Calu3 (cell line): ENCODE data around the gene ZNF579. TPM values are rescaled to one million over a fixed set of nuclear protein-coding genes. Genes with fewer than 3 reads are reported as not detected.
A peak's percentile ranks its signal among the peaks of the same experiment; 100 is the strongest.

Experiments
- BruUV-seq: library from RNA; stranded (reverse); fragments of 400-500 nt; replicated peaks from 2 replicates; lab custom pipeline; 2021; lab: Mats Ljungman, UMichigan
- CTCF ChIA-PET: fragments of 300-600 bp; sonication (Branson Sonifier 250); formaldehyde crosslinking; loops from one replicate; lab custom pipeline; 2022; ENCODE audit warnings: antibody characterized with exemption; lab: Charles Lee
- DNase-seq: peaks from one replicate; pipeline ENCODE4 v3.0.0; 2022
- H3K27ac Mint-ChIP-seq: one replicate; pipeline ENCODE4 v1.8.0; 2022; ENCODE audit warnings: mixed read lengths; ENCODE audit not compliant: unreplicated experiment
- H3K27me3 Mint-ChIP-seq: one replicate; pipeline ENCODE4 v1.8.0; 2022; ENCODE audit warnings: mixed read lengths; ENCODE audit not compliant: unreplicated experiment
- H3K36me3 Mint-ChIP-seq: one replicate; pipeline ENCODE4 v1.8.0; 2022; ENCODE audit warnings: mild to moderate bottlenecking, moderate library complexity, mixed read lengths; ENCODE audit not compliant: insufficient read depth, unreplicated experiment
- H3K4me1 Mint-ChIP-seq: one replicate; pipeline ENCODE4 v1.8.0; 2022; ENCODE audit warnings: mild to moderate bottlenecking, low read depth, mixed read lengths; ENCODE audit not compliant: unreplicated experiment
- H3K4me3 Mint-ChIP-seq: one replicate; pipeline ENCODE4 v1.8.0; 2022; ENCODE audit warnings: mild to moderate bottlenecking, low read depth, moderate library complexity, mixed read lengths; ENCODE audit not compliant: unreplicated experiment
- H3K9me3 Mint-ChIP-seq: one replicate; pipeline ENCODE4 v1.8.0; 2022; ENCODE audit warnings: low read depth, mixed read lengths; ENCODE audit not compliant: unreplicated experiment
- intact Hi-C: fragments of 100-400 bp; cut with micrococcal nuclease; formaldehyde crosslinking; loops from one replicate; pipeline ENCODE4 v1.10.0; 2022; ENCODE audit not compliant: unreplicated experiment
- total RNA-seq: library from RNA; stranded (reverse); gene quantifications from 2 replicates; pipeline ENCODE4 v1.2.3, GENCODE V29; 2022
- TF ChIP-seq, protein P1 (sequence below): fragments of 200-600 bp; IDR thresholded peaks from one replicate; pipeline ENCODE4 v1.8.0; 2022; ENCODE audit warnings: antibody characterized with exemption; ENCODE audit not compliant: unreplicated experiment

Gene ZNF579
- total RNA-seq, 1 experiment from 2014 or later = 29.8 TPM

DNA sequence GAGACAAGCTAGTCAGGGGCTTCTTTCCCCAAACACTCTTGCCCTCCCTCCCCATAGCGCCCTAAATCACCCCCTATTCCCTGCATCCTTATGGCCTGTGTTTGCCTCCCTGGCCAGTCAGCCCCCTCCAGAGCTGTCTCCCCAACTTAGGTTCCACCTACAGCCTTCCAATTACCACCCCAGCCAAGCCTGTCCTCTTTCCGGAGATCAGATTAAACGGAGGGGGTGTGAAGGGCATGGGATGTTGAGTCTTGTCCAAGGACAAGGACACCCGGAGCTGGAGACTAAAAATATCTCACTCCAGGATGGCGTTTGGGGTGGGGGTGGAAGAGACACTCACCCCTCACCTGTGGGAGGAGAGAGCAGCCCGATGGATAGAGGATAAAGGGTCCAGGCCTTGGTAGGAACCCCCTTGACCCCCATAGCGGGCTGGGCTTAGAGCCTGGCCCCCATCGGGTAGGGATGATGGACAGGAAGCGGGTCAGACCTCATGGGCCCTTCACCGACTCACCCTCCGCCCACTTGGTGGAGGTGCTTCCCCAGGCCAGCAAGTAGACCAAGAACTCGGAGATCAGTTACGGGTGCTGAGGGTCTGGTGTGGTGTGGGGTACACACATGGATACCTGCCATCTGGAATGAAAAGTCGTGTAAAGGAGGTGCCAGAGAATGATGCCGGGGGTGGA, 30.8 kb upstream of the ZNF579 start:
- CTCF ChIA-PET = no interaction called here
- BruUV-seq = no TSS peak
- intact Hi-C loops = no loop called here
- H3K36me3 Mint-ChIP-seq = peaks cover 28% of the 10 kb centered on the region
- no peak overlapping the region for H3K4me3 Mint-ChIP-seq
- TF ChIP-seq, protein P1, sequence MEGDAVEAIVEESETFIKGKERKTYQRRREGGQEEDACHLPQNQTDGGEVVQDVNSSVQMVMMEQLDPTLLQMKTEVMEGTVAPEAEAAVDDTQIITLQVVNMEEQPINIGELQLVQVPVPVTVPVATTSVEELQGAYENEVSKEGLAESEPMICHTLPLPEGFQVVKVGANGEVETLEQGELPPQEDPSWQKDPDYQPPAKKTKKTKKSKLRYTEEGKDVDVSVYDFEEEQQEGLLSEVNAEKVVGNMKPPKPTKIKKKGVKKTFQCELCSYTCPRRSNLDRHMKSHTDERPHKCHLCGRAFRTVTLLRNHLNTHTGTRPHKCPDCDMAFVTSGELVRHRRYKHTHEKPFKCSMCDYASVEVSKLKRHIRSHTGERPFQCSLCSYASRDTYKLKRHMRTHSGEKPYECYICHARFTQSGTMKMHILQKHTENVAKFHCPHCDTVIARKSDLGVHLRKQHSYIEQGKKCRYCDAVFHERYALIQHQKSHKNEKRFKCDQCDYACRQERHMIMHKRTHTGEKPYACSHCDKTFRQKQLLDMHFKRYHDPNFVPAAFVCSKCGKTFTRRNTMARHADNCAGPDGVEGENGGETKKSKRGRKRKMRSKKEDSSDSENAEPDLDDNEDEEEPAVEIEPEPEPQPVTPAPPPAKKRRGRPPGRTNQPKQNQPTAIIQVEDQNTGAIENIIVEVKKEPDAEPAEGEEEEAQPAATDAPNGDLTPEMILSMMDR = no peak
- no peaks in the 10 kb centered on the region for H3K9me3 Mint-ChIP-seq
- DNase-seq = no peak
- H3K27me3 Mint-ChIP-seq = no peaks in the 10 kb centered on the region
- peaks cover 15% of the 10 kb centered on the region for H3K4me1 Mint-ChIP-seq
- H3K27ac Mint-ChIP-seq = no peak overlapping the region

DNA sequence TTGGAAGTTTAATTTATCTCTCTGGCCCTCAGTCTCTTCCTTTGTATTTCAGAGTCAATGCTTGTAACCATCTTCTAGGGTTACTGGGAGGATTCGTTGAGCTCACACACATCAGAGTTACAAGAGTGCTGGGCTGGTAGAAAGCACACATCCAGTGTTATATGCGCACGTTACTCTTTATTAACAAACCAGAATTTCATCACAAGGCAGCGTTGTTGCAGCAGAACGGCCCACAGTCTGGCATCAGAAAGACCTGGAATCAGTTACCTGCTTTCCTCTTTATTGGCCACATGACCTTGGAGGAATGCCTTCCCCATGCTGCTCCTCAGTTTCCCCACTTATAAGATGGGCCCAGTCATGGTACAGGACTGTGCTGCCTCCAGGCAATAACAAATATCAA, 28.7 kb upstream of the ZNF579 start:
- DNase-seq = no peak
- CTCF ChIA-PET = no interaction called here

DNA sequence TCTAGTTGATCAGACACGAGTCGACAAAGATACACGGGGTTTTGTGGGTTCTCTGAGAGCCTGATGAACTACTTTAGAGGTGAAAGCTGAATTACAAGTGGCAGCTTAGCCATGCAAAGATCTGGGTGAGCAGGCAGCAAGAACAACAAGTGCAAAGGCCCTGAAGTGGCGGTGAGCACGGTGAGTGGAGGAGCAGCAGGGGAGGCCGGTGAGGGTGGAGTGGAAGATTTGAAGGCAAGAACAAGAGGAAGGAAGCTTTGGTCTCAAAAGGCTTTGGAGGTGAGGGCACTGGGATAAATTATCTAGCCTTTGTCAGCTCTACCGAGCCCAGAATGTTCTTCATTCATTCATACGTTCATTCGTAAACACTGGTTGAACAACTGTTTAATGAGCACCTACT, 26.2 kb upstream of the ZNF579 start:
- no peaks in the 10 kb centered on the region for H3K9me3 Mint-ChIP-seq
- H3K27me3 Mint-ChIP-seq = no peaks in the 10 kb centered on the region
- TF ChIP-seq, protein P1 = no peak
- peak overlapping the region; percentile 84 for H3K27ac Mint-ChIP-seq
- BruUV-seq = no TSS peak
- H3K4me3 Mint-ChIP-seq = peak overlapping the region; percentile 86
- H3K36me3 Mint-ChIP-seq = peaks cover 49% of the 10 kb centered on the region
- no peak for DNase-seq
- CTCF ChIA-PET = interaction anchor here (0.6 to 2.0 kb wide), 13 partner anchors 11 to 461 kb away, joined by 3 to 15 read pairs (median 4); partner anchors contain the start of genes NAT14 and ZNF784
- H3K4me1 Mint-ChIP-seq = peaks cover 28% of the 10 kb centered on the region
- intact Hi-C loops = loop anchor here (1.0 to 2.0 kb wide), 2 partner anchors 58 to 91 kb away; no protein-coding TSS in a partner anchor

More for the DNA sequence above, 28.7 kb upstream of the ZNF579 start:
- no peak overlapping the region for H3K4me3 Mint-ChIP-seq
- peaks cover 25% of the 10 kb centered on the region for H3K4me1 Mint-ChIP-seq
- peaks cover 31% of the 10 kb centered on the region for H3K36me3 Mint-ChIP-seq
- BruUV-seq = no TSS peak
- TF ChIP-seq, protein P1 = no peak
- intact Hi-C loops = no loop called here
- no peaks in the 10 kb centered on the region for H3K27me3 Mint-ChIP-seq
- no peaks in the 10 kb centered on the region for H3K9me3 Mint-ChIP-seq
- H3K27ac Mint-ChIP-seq = no peak overlapping the region

DNA sequence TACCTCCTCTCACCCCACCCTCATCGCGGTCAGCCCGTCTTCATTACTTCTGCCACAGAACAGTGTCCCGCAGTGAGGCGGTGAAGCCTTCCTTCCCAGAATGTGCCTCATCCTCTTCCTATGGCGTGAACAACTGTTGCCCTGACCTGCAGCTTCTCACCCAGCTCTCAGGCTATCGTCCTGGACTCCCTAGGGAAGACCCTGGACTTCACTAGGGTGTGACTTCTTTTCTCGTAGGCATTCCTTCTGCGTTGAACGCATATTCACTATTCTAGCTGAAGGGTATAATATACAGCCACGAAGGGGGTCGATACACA, 25.8 kb upstream of the ZNF579 start:
- Mint-ChIP-seq H3K9me3 (no peaks in the 10 kb centered on the region), H3K27me3 (no peaks in the 10 kb centered on the region), H3K4me1 (peaks cover 28% of the 10 kb centered on the region), H3K4me3 (peak overlapping the region; percentile 86), H3K27ac (peak overlapping the region; percentile 84), H3K36me3 (peaks cover 53% of the 10 kb centered on the region)
- CTCF ChIA-PET = interaction anchor here (0.6 to 2.0 kb wide), 15 partner anchors 11 to 460 kb away, joined by 3 to 15 read pairs (median 4); partner anchors contain the start of genes NAT14 and ZNF784
- TF ChIP-seq, protein P1 = no peak
- BruUV-seq = TSS peak; percentile 27
- DNase-seq = no peak
- intact Hi-C loops = loop anchor here (1.0 to 2.0 kb wide), 2 partner anchors 58 to 90 kb away; no protein-coding TSS in a partner anchor
